ENCODE results near the gene PAX2. TPM values are rescaled to one million over a fixed set of nuclear protein-coding genes. Genes with fewer than 3 reads are reported as not detected.

The PAX2 gene
- total and polyA plus RNA-seq, 2 of the 8 experiments (the other 6 are each of a cell fraction or from before 2014, with no cell fraction given) = 0.02 TPM; not detected in 1

GRCh38 chr10:100735337-100736143, 9.8 kb upstream of the PAX2 start:
- no peak overlapping the region for H3K27ac ChIP-seq (ENCODE audit: low read depth, low read length)
- no peak overlapping the region for H4K91ac ChIP-seq (replicated peaks; ENCODE audit: insufficient read length, low read length)
- peaks cover 97 to 100% (median 100%) of the 10 kb centered on the region in 4 experiments for H3K27me3 ChIP-seq (replicated peaks in 1 of 4; ENCODE audit: control insufficient read depth in 3 of 4, extremely low read depth in 1 of 4, insufficient read depth in 3 of 4, low read length in 3 of 4)
- H2BK5ac ChIP-seq (ENCODE audit: low read depth, low read length) = no peak overlapping the region; the same call in 1 of the 2 replicates
- H3K4me3 ChIP-seq (ENCODE audit: extremely low read depth in 1 of 4, insufficient read depth in 2 of 4, low read depth in 3 of 4, low read length in 4 of 4) = peak overlapping the region in 1 of 4 experiments; percentile 34; a peak in 1 of 8 replicates
- 2% methylated on average over 46 of the region's 73 CpGs; no CpG with 5 or more reads in 1 of the 2 experiments for WGBS, 2 experiments (ENCODE audit: extremely low coverage in 1 of 2, insufficient coverage in 1 of 2, insufficient read length in 1 of 2, insufficient replicate concordance in 2 of 2, low coverage in 1 of 2, low lambda C conversion rate in 2 of 2, missing lambda C conversion rate in 1 of 2)
- peaks cover 20 to 37% of the 10 kb centered on the region in 2 experiments for H4K20me1 ChIP-seq (replicated peaks in 1 of 2; ENCODE audit: control insufficient read depth in 1 of 2, insufficient read depth in 2 of 2, low read length in 2 of 2)
- peak overlapping the region in 1 of 2 experiments; percentile 32; a peak in 1 of 4 replicates for H3K4me2 ChIP-seq (ENCODE audit: insufficient read depth in 1 of 2, low read depth in 2 of 2, low read length in 2 of 2)
- H2AK5ac ChIP-seq (ENCODE audit: low read depth, low read length) = 0 out of 2 replicates have a peak overlapping the region, but pooled peaks have one; percentile 75
- H3K23ac ChIP-seq (ENCODE audit: insufficient read length) = no peak overlapping the region
- H3K56ac ChIP-seq (replicated peaks; ENCODE audit: insufficient read length, low read depth, low read length) = no peak overlapping the region
- H3K9me3 ChIP-seq (ENCODE audit: insufficient read depth in 2 of 2, low read depth in 1 of 2, low read length in 1 of 2) = no peaks in the 10 kb centered on the region
- no peak overlapping the region for H3K14ac ChIP-seq (ENCODE audit: insufficient read length)
- H3K18ac ChIP-seq (ENCODE audit: extremely low read depth, low read length) = no peak overlapping the region
- H3K36me3 ChIP-seq (ENCODE audit: control insufficient read depth in 2 of 4, insufficient read depth in 4 of 4, low read length in 3 of 4) = peaks cover 0 to 13% (median 0%) of the 10 kb centered on the region in 4 experiments; a peak in 1 of 8 replicates
- H3K4ac ChIP-seq (replicated peaks; ENCODE audit: insufficient read length, low read depth, low read length) = no peak overlapping the region
- FAIRE-seq = no peak
- H2AFZ ChIP-seq (ENCODE audit: low read length) = no peak overlapping the region
- no peak overlapping the region for H2BK120ac ChIP-seq (replicated peaks; ENCODE audit: low read depth, low read length)
- H3K9ac ChIP-seq (replicated peaks in 1 of 4; ENCODE audit: extremely low read depth in 1 of 4, low read depth in 3 of 4, low read length in 3 of 4) = no peak overlapping the region
- DNase-seq (ENCODE audit: low read depth in 1 of 2, low spot score in 2 of 2) = peak in 1 of 2 experiments; percentile 59
- peaks cover 14% of the 10 kb centered on the region; the same call in 1 of the 2 replicates for H3K23me2 ChIP-seq (ENCODE audit: low read depth, low read length)
- H4K8ac ChIP-seq (ENCODE audit: extremely low read depth, insufficient read depth, low read length) = peak overlapping the region; percentile 36; the same call in 1 of the 2 replicates
- 0 out of 2 replicates have a peak overlapping the region, but pooled peaks have one; percentile 86 for H2BK20ac ChIP-seq (ENCODE audit: low read length)
- peak overlapping the region; percentile 72; the same call in 1 of the 2 replicates for H2BK15ac ChIP-seq (ENCODE audit: low read length)
- no peak for TF ChIP-seq EP300 (IDR thresholded peaks at IDR 0.05; ENCODE audit: borderline replicate concordance in 1 of 2, low read depth in 2 of 2, low read length in 2 of 2)
- TF ChIP-seq CTBP2 (IDR thresholded peaks at IDR 0.05; ENCODE audit: borderline replicate concordance, insufficient read depth, insufficient read length, low read length) = peak; percentile 60
- TF ChIP-seq SUZ12 (IDR thresholded peaks at IDR 0.05; ENCODE audit: low read length) = peak; percentile 98
- peak; percentile 96 for TF ChIP-seq EZH2 (IDR thresholded peaks at IDR 0.05; ENCODE audit: low read depth, low read length, severe bottlenecking)
- no peak for TF ChIP-seq RBBP5 (IDR thresholded peaks at IDR 0.05; ENCODE audit: borderline replicate concordance, low read depth, low read length)
- peaks cover 9 to 27% (median 24%) of the 10 kb centered on the region in 4 experiments for H3K4me1 ChIP-seq (replicated peaks in 1 of 4; ENCODE audit: control insufficient read depth in 3 of 4, insufficient read depth in 4 of 4, low read length in 3 of 4)
- H3K79me2 ChIP-seq (ENCODE audit: control insufficient read depth in 1 of 2, insufficient read depth in 2 of 2, low read length in 2 of 2) = no peaks in the 10 kb centered on the region
- H3K79me1 ChIP-seq (ENCODE audit: low read depth, low read length) = no peaks in the 10 kb centered on the region
- peak overlapping the region; percentile 75; the same call in 1 of the 2 replicates for H2BK12ac ChIP-seq (ENCODE audit: low read depth, low read length)
- no peak overlapping the region for H4K5ac ChIP-seq (ENCODE audit: insufficient read length, low read depth, low read length)
- ChIA-PET POLR2A (ENCODE audit: partially characterized antibody) (interaction anchor here (0.6 to 1.4 kb wide), 4 partner anchors 116 to 274 kb away, joined by 3 to 4 read pairs (median 3); no protein-coding TSS in a partner anchor), CTCF (ENCODE audit: partially characterized antibody) (interaction anchor here (0.7 to 3.8 kb wide), 8 partner anchors 8 to 360 kb away, joined by 3 to 33 read pairs (median 7); partner anchors contain the start of gene PAX2)

All from H1 (cell line).